ENCODE results near the gene AHNAK. TPM values are rescaled to one million over a fixed set of nuclear protein-coding genes. Genes with fewer than 3 reads are reported as not detected.

AHNAK gene
- total RNA-seq, 1 experiment from 2014 or later: 73.0 TPM

DNA sequence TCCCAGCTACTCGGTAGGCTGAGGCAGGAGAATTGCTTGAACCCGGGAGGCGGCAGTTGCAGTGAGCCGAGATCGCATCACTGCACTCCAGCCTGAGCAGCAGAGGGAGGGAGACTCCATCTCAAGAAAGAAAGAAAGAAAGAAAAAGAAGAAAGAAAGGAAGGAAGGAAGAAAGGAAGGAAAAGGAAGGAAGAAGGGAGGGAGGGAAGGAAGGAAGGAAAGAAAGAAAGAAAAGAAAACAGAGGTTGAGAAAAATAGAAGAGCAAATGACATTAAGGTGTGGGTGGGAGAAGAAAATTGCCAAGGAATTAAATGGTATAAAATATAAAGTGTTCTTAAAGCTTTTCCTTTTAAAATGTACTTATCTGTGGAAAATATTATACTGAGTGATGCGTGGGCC, 49.9 kb downstream of the AHNAK start:
- BruUV-seq (replicated peaks): no TSS peak
- TF ChIP-seq, protein P1, sequence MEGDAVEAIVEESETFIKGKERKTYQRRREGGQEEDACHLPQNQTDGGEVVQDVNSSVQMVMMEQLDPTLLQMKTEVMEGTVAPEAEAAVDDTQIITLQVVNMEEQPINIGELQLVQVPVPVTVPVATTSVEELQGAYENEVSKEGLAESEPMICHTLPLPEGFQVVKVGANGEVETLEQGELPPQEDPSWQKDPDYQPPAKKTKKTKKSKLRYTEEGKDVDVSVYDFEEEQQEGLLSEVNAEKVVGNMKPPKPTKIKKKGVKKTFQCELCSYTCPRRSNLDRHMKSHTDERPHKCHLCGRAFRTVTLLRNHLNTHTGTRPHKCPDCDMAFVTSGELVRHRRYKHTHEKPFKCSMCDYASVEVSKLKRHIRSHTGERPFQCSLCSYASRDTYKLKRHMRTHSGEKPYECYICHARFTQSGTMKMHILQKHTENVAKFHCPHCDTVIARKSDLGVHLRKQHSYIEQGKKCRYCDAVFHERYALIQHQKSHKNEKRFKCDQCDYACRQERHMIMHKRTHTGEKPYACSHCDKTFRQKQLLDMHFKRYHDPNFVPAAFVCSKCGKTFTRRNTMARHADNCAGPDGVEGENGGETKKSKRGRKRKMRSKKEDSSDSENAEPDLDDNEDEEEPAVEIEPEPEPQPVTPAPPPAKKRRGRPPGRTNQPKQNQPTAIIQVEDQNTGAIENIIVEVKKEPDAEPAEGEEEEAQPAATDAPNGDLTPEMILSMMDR (conservative IDR thresholded peaks at IDR 0.05; ENCODE audit: low read depth, low read length): no peak
- no peak for TF ChIP-seq EZH2 (IDR thresholded peaks at IDR 0.05; ENCODE audit: borderline replicate concordance, low read depth, low read length, poor library complexity, severe bottlenecking)
- H3K27ac ChIP-seq (ENCODE audit: low read depth, low read length, poor library complexity, severe bottlenecking): no peak overlapping the region
- H3K27me3 ChIP-seq (replicated peaks; ENCODE audit: insufficient read depth, low read depth, low read length, poor library complexity): no peaks in the 10 kb centered on the region
- H3K9me3 ChIP-seq (ENCODE audit: low read depth, low read length, poor library complexity, severe bottlenecking): no peaks in the 10 kb centered on the region
- H3K4me1 ChIP-seq (ENCODE audit: insufficient read depth, low read length, poor library complexity, severe bottlenecking): peaks cover 10% of the 10 kb centered on the region
- H3K4me3 ChIP-seq (ENCODE audit: low read depth, low read length, poor library complexity, severe bottlenecking): no peak overlapping the region
- H3K36me3 ChIP-seq (ENCODE audit: insufficient read depth, low read length, poor library complexity, severe bottlenecking): no peaks in the 10 kb centered on the region
- no peak for DNase-seq (ENCODE audit: low spot score)
- intact Hi-C loops (cut with micrococcal nuclease; ENCODE audit: unreplicated experiment): loop anchor here (5.0 kb wide), 1 partner anchor 51 kb away; the partner anchor contains the start of gene AHNAK
- POLR2A ChIA-PET (ENCODE audit: low non-redundant PET): no interaction called here
- CTCF ChIA-PET: interaction anchor here (0.8 kb wide), 1 partner anchor 72 kb away, joined by 4 read pairs; no protein-coding TSS in a partner anchor

DNA sequence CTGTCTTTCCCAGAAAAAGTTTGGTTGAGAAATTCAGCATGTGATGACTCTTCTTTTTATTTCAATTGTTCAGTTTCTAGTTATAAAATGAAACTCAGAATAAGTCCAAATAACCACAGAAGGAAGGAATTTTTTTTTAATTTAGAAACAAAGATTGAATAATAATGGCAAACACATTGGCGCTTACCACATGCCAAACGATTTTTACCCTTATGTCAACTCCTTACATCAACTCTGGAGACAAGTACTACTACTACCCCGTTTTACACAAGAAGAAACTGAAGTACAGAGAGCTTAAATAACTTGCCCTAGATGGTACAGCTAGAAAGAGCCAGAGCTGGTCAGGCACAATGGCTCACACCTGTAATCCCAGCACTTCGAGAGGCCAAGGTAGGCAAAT, 52.4 kb downstream of the AHNAK start:
- intact Hi-C loops (cut with micrococcal nuclease; ENCODE audit: unreplicated experiment): no loop called here
- no peak for DNase-seq (ENCODE audit: low spot score)
- POLR2A ChIA-PET (ENCODE audit: low non-redundant PET): no interaction called here
- peaks cover 10% of the 10 kb centered on the region for H3K4me1 ChIP-seq (ENCODE audit: insufficient read depth, low read length, poor library complexity, severe bottlenecking)
- H3K27ac ChIP-seq (ENCODE audit: low read depth, low read length, poor library complexity, severe bottlenecking): no peak overlapping the region
- no peak overlapping the region for H3K4me3 ChIP-seq (ENCODE audit: low read depth, low read length, poor library complexity, severe bottlenecking)
- TF ChIP-seq EZH2 (IDR thresholded peaks at IDR 0.05; ENCODE audit: borderline replicate concordance, low read depth, low read length, poor library complexity, severe bottlenecking): no peak
- TF ChIP-seq, protein P1 (conservative IDR thresholded peaks at IDR 0.05; ENCODE audit: low read depth, low read length): no peak
- CTCF ChIA-PET: no interaction called here
- no TSS peak for BruUV-seq (replicated peaks)
- no peaks in the 10 kb centered on the region for H3K27me3 ChIP-seq (replicated peaks; ENCODE audit: insufficient read depth, low read depth, low read length, poor library complexity)
- no peaks in the 10 kb centered on the region for H3K36me3 ChIP-seq (ENCODE audit: insufficient read depth, low read length, poor library complexity, severe bottlenecking)
- H3K9me3 ChIP-seq (ENCODE audit: low read depth, low read length, poor library complexity, severe bottlenecking): no peaks in the 10 kb centered on the region

DNA sequence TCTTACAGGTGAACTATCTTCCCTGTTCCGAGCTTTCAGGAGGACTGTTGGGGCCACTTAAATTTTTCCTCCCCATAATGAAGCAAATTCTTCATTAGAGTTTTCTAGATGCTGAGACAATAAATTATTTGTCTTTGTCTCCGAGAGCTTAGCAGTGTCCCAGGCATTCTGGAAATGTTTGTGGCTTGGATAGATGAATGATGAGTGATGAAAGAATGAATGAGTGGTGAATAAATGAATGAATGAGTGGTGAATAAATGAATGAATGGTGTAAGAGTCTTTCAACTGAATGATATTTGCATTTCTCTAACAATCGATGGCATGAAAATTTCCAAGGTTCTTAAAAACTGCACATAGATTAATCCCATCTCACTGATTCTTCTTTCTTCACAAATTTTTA, 52.8 kb downstream of the AHNAK start:
- Histone ChIP-seq H3K27ac (ENCODE audit: low read depth, low read length, poor library complexity, severe bottlenecking) (no peak overlapping the region), H3K4me3 (ENCODE audit: low read depth, low read length, poor library complexity, severe bottlenecking) (no peak overlapping the region), H3K4me1 (ENCODE audit: insufficient read depth, low read length, poor library complexity, severe bottlenecking) (peaks cover 10% of the 10 kb centered on the region), H3K27me3 (replicated peaks; ENCODE audit: insufficient read depth, low read depth, low read length, poor library complexity) (no peaks in the 10 kb centered on the region), H3K9me3 (ENCODE audit: low read depth, low read length, poor library complexity, severe bottlenecking) (no peaks in the 10 kb centered on the region), H3K36me3 (ENCODE audit: insufficient read depth, low read length, poor library complexity, severe bottlenecking) (no peaks in the 10 kb centered on the region)
- intact Hi-C loops (cut with micrococcal nuclease; ENCODE audit: unreplicated experiment): no loop called here
- no peak for DNase-seq (ENCODE audit: low spot score)
- TF ChIP-seq, protein P1 (conservative IDR thresholded peaks at IDR 0.05; ENCODE audit: low read depth, low read length): no peak
- no peak for TF ChIP-seq EZH2 (IDR thresholded peaks at IDR 0.05; ENCODE audit: borderline replicate concordance, low read depth, low read length, poor library complexity, severe bottlenecking)
- POLR2A ChIA-PET (ENCODE audit: low non-redundant PET): no interaction called here
- BruUV-seq (replicated peaks): no TSS peak
- CTCF ChIA-PET: no interaction called here

Data from A673 (cell line).